Measurements from ENCODE around the gene RFPL2. TPM values are rescaled to one million over a fixed set of nuclear protein-coding genes. Genes with fewer than 3 reads are reported as not detected.

Gene RFPL2
- total and polyA plus RNA-seq, 2 of the 13 experiments (the other 11 are each of a cell fraction or from before 2014, with no cell fraction given) = not detected

DNA sequence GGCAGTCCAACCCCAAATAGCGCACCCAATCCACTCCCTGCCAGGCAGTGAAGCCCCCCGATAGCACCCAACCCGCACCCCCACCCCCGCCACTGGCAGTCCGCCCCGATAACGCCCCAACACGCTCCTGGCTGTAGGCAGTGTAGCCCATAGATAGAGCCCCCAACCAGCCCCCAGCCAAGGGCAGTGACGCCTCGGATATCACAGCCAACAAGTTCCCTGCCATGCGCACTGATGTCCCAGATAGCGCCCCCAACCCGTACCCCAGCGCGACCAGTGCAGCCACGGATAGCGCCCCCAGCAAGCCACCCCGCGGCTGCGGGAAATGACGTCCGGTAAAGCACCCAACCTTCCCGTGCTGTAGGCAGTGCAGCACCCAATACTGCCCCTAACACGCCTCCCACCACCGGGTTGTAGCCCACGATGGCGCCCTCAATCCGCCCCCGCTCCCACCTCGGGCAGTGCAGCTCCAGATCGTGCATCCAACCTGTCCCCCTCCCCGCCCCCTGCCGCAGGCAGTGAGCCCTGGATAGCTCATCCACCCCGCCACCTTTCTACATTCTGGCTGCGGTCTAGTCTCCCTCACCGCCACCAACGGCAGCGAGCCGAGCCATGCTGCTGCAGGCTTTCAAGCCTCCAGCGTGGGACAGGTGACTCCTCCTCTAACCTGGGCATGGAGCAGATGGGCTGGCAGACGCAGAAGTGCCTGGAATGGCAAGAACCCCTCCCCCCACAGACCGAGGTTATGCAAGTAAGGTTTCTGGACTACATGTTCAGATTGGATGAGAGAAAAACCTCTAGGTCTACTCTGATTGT lies 625 bp downstream of the RFPL2 start (continued):
- TF ChIP-seq MYC (CRISPR knock-in tag; IDR thresholded peaks at IDR 0.05; ENCODE audit: borderline replicate concordance) = peak; percentile 22; the same call in 1 of the 2 replicates
- TF ChIP-seq, protein P1, sequence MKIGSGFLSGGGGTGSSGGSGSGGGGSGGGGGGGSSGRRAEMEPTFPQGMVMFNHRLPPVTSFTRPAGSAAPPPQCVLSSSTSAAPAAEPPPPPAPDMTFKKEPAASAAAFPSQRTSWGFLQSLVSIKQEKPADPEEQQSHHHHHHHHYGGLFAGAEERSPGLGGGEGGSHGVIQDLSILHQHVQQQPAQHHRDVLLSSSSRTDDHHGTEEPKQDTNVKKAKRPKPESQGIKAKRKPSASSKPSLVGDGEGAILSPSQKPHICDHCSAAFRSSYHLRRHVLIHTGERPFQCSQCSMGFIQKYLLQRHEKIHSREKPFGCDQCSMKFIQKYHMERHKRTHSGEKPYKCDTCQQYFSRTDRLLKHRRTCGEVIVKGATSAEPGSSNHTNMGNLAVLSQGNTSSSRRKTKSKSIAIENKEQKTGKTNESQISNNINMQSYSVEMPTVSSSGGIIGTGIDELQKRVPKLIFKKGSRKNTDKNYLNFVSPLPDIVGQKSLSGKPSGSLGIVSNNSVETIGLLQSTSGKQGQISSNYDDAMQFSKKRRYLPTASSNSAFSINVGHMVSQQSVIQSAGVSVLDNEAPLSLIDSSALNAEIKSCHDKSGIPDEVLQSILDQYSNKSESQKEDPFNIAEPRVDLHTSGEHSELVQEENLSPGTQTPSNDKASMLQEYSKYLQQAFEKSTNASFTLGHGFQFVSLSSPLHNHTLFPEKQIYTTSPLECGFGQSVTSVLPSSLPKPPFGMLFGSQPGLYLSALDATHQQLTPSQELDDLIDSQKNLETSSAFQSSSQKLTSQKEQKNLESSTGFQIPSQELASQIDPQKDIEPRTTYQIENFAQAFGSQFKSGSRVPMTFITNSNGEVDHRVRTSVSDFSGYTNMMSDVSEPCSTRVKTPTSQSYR (CRISPR knock-in tag; IDR thresholded peaks at IDR 0.05; ENCODE audit: borderline replicate concordance) = peak; percentile 62; the same call in 1 of the 2 replicates
- TF ChIP-seq ZFY (CRISPR knock-in tag; IDR thresholded peaks at IDR 0.05) = peak; percentile 7; the same call in 1 of the 2 replicates
- TF ChIP-seq, protein P2, sequence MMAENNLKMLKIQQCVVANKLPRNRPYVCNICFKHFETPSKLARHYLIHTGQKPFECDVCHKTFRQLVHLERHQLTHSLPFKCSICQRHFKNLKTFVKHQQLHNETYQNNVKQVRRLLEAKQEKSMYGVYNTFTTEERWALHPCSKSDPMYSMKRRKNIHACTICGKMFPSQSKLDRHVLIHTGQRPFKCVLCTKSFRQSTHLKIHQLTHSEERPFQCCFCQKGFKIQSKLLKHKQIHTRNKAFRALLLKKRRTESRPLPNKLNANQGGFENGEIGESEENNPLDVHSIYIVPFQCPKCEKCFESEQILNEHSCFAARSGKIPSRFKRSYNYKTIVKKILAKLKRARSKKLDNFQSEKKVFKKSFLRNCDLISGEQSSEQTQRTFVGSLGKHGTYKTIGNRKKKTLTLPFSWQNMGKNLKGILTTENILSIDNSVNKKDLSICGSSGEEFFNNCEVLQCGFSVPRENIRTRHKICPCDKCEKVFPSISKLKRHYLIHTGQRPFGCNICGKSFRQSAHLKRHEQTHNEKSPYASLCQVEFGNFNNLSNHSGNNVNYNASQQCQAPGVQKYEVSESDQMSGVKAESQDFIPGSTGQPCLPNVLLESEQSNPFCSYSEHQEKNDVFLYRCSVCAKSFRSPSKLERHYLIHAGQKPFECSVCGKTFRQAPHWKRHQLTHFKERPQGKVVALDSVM (CRISPR knock-in tag; IDR thresholded peaks at IDR 0.05) = no peak
- TF ChIP-seq HNRNPL (IDR thresholded peaks at IDR 0.05; ENCODE audit: low read depth, low read length) = 0 out of 2 replicates have a peak, but pooled peaks have one; percentile 16
- 0 out of 2 replicates have a peak, but pooled peaks have one; percentile 26 for TF ChIP-seq HIVEP1 (CRISPR knock-in tag; IDR thresholded peaks at IDR 0.05)
- TF ChIP-seq REPIN1 (CRISPR knock-in tag; IDR thresholded peaks at IDR 0.05; ENCODE audit: borderline replicate concordance, low read depth) = 0 out of 2 replicates have a peak, but pooled peaks have one; percentile 31
- no peak for TF ChIP-seq HNRNPLL (IDR thresholded peaks at IDR 0.05; ENCODE audit: low read depth, low read length, poor library complexity, severe bottlenecking)
- TF ChIP-seq, protein P3, sequence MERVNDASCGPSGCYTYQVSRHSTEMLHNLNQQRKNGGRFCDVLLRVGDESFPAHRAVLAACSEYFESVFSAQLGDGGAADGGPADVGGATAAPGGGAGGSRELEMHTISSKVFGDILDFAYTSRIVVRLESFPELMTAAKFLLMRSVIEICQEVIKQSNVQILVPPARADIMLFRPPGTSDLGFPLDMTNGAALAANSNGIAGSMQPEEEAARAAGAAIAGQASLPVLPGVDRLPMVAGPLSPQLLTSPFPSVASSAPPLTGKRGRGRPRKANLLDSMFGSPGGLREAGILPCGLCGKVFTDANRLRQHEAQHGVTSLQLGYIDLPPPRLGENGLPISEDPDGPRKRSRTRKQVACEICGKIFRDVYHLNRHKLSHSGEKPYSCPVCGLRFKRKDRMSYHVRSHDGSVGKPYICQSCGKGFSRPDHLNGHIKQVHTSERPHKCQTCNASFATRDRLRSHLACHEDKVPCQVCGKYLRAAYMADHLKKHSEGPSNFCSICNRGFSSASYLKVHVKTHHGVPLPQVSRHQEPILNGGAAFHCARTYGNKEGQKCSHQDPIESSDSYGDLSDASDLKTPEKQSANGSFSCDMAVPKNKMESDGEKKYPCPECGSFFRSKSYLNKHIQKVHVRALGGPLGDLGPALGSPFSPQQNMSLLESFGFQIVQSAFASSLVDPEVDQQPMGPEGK (CRISPR knock-in tag; IDR thresholded peaks at IDR 0.05) = 0 out of 2 replicates have a peak, but pooled peaks have one; percentile 7
- TF ChIP-seq, protein P4, sequence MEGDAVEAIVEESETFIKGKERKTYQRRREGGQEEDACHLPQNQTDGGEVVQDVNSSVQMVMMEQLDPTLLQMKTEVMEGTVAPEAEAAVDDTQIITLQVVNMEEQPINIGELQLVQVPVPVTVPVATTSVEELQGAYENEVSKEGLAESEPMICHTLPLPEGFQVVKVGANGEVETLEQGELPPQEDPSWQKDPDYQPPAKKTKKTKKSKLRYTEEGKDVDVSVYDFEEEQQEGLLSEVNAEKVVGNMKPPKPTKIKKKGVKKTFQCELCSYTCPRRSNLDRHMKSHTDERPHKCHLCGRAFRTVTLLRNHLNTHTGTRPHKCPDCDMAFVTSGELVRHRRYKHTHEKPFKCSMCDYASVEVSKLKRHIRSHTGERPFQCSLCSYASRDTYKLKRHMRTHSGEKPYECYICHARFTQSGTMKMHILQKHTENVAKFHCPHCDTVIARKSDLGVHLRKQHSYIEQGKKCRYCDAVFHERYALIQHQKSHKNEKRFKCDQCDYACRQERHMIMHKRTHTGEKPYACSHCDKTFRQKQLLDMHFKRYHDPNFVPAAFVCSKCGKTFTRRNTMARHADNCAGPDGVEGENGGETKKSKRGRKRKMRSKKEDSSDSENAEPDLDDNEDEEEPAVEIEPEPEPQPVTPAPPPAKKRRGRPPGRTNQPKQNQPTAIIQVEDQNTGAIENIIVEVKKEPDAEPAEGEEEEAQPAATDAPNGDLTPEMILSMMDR (CRISPR knock-in tag; IDR thresholded peaks at IDR 0.05) = peak; percentile 31; the same call in 1 of the 2 replicates
- TF ChIP-seq, protein P5, sequence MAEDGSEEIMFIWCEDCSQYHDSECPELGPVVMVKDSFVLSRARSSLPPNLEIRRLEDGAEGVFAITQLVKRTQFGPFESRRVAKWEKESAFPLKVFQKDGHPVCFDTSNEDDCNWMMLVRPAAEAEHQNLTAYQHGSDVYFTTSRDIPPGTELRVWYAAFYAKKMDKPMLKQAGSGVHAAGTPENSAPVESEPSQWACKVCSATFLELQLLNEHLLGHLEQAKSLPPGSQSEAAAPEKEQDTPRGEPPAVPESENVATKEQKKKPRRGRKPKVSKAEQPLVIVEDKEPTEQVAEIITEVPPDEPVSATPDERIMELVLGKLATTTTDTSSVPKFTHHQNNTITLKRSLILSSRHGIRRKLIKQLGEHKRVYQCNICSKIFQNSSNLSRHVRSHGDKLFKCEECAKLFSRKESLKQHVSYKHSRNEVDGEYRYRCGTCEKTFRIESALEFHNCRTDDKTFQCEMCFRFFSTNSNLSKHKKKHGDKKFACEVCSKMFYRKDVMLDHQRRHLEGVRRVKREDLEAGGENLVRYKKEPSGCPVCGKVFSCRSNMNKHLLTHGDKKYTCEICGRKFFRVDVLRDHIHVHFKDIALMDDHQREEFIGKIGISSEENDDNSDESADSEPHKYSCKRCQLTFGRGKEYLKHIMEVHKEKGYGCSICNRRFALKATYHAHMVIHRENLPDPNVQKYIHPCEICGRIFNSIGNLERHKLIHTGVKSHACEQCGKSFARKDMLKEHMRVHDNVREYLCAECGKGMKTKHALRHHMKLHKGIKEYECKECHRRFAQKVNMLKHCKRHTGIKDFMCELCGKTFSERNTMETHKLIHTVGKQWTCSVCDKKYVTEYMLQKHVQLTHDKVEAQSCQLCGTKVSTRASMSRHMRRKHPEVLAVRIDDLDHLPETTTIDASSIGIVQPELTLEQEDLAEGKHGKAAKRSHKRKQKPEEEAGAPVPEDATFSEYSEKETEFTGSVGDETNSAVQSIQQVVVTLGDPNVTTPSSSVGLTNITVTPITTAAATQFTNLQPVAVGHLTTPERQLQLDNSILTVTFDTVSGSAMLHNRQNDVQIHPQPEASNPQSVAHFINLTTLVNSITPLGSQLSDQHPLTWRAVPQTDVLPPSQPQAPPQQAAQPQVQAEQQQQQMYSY (CRISPR knock-in tag; IDR thresholded peaks at IDR 0.05) = peak; percentile 74; the same call in 1 of the 2 replicates

Measured in HepG2 (cell line).